ENCODE results near the gene ADRA2C.

- no peak for TF ChIP-seq CTCF (conservative IDR thresholded peaks at IDR 0.05 in 1 of 2, IDR thresholded peaks at IDR 0.05 in 1 of 2; ENCODE audit: extremely low read depth in 1 of 2, insufficient read depth in 1 of 2, low read depth in 1 of 2, low read length in 2 of 2)
- TF ChIP-seq EZH2 (IDR thresholded peaks at IDR 0.05; ENCODE audit: borderline replicate concordance, low read length): no peak
These were observed 48.9 kb upstream of the ADRA2C start for GRCh38 chr4:3717241-3717640.

Measured in mammary epithelial cell (primary cell).